Upper lobe of left lung (tissue), 4 donors: ENCODE data around the gene TMEM240.

Experiments used
- CTCF ChIP-seq, 6 experiments: fragments of 450-650 bp in 4 of 6; fragments of 200-600 bp in 2 of 6; sonication (generic) in 2 of 6; IDR thresholded peaks; one replicate each; pipeline ENCODE4 v1.5.1; 2016 to 2019; ENCODE audit warnings: antibody characterized with exemption in 6 of 6
- EP300 ChIP-seq, 4 donors: sonication (generic); formaldehyde crosslinking; IDR thresholded peaks; one replicate each; pipeline ENCODE4 v1.5.1; 2017; ENCODE audit warnings: antibody characterized with exemption in 4 of 4, control low read depth in 2 of 4
- POLR2A ChIP-seq, 4 donors: fragments of 450-650 bp; IDR thresholded peaks; one replicate each; pipeline ENCODE4 v1.5.1; 2016 to 2017; ENCODE audit warnings: antibody characterized with exemption in 4 of 4, mild to moderate bottlenecking in 2 of 4

DNA sequence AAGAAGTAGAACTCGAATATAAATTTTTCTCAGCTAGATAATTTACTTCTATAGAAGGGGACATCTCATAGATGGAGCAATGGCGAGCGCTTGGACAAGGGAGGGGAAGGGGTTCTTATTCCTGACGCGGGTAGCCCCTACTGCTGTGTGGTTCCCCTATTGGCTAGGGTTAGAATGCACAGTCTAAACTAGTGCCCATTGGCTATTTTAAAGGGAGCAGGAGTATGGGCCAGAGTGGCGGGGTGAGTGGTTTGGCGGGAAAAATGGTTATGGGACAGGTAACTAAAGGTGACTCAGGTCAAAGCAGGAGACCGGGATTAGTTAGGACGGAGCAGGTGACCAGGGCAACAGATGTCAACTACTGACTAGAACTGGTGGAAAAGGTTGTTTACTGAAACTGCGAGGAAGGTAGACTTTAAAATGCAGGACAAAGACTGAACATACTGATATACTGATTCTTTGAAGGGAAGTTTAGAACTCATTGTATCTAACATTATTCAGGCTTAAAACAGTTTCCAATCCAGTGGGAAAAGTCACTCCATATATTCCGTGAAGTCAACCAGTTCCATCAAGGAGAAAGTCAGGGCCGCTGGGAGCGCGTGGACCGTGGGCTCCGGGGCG is 29.4 kb downstream of the TMEM240 start:
- TF ChIP-seq CTCF (IDR thresholded peaks at IDR 0.05) (no peak), POLR2A (IDR thresholded peaks at IDR 0.05) (no peak), EP300 (IDR thresholded peaks at IDR 0.05) (no peak)
